Mesothelial cell of epicardium (in vitro differentiated cells): ENCODE measurements around the gene CSMD2. TPM values are rescaled to one million over a fixed set of nuclear protein-coding genes. Genes with fewer than 3 reads are reported as not detected.

Experiments
- DNase-seq, 2 experiments: peaks; one replicate each; pipeline ENCODE4 v3.0.0; 2021; ENCODE audit warnings: low spot score in 2 of 2; ENCODE audit not compliant: unreplicated experiment in 2 of 2
- H3K27ac Mint-ChIP-seq: 2 replicates; pipeline ENCODE4 v1.8.0; 2021; ENCODE audit warnings: mixed read lengths
- H3K27me3 Mint-ChIP-seq: 2 replicates; pipeline ENCODE4 v1.8.0; 2021; ENCODE audit warnings: low read depth, mixed read lengths
- H3K36me3 Mint-ChIP-seq: 2 replicates; pipeline ENCODE4 v1.8.0; 2021; ENCODE audit warnings: mixed read lengths
- H3K4me1 Mint-ChIP-seq: 2 replicates; pipeline ENCODE4 v1.8.0; 2021; ENCODE audit warnings: mixed read lengths
- H3K4me3 Mint-ChIP-seq: 2 replicates; pipeline ENCODE4 v1.8.0; 2021; ENCODE audit warnings: mild to moderate bottlenecking, moderate library complexity, mixed read lengths
- H3K9me3 Mint-ChIP-seq: 2 replicates; pipeline ENCODE4 v1.8.0; 2021; ENCODE audit warnings: mixed read lengths
- CTCF ChIP-seq: fragments of 200-600 bp; sonication (generic); IDR thresholded peaks from one replicate; pipeline ENCODE4 v1.5.0; 2021; ENCODE audit warnings: antibody characterized with exemption; ENCODE audit not compliant: unreplicated experiment
- total RNA-seq: library from RNA; stranded (reverse); gene quantifications from 3 replicates; pipeline ENCODE4 v1.2.1, GENCODE V29; 2021

Gene CSMD2
- total RNA-seq, 1 donor from 2014 or later = 1.9 TPM

- Mint-ChIP-seq H3K9me3 (peaks cover 13% of the 10 kb centered on the region), H3K27me3 (peaks cover 51% of the 10 kb centered on the region), H3K27ac (no peak overlapping the region), H3K4me3 (no peak overlapping the region), H3K36me3 (no peaks in the 10 kb centered on the region), H3K4me1 (peaks cover 7% of the 10 kb centered on the region)
- no peak for TF ChIP-seq CTCF
- no peak for DNase-seq
These were observed 292.3 kb downstream of the CSMD2 start for GRCh38 chr1:33872683-33873082.

- Mint-ChIP-seq H3K27me3 (peaks cover 49% of the 10 kb centered on the region), H3K4me1 (peaks cover 7% of the 10 kb centered on the region), H3K36me3 (no peaks in the 10 kb centered on the region), H3K27ac (no peak overlapping the region), H3K4me3 (no peak overlapping the region), H3K9me3 (peaks cover 13% of the 10 kb centered on the region)
- no peak for TF ChIP-seq CTCF
- DNase-seq = no peak
These were observed 292.8 kb downstream of the CSMD2 start for GRCh38 chr1:33872275-33872674.

- Mint-ChIP-seq H3K36me3 (no peaks in the 10 kb centered on the region), H3K4me3 (no peak overlapping the region), H3K27ac (no peak overlapping the region), H3K4me1 (no peaks in the 10 kb centered on the region), H3K9me3 (peaks cover 9% of the 10 kb centered on the region), H3K27me3 (peaks cover 46% of the 10 kb centered on the region)
- no peak for DNase-seq
- TF ChIP-seq CTCF = no peak
These were observed 297.3 kb downstream of the CSMD2 start for GRCh38 chr1:33867684-33868083.

- Mint-ChIP-seq H3K27ac (no peak overlapping the region), H3K4me3 (no peak overlapping the region), H3K36me3 (no peaks in the 10 kb centered on the region), H3K27me3 (peaks cover 44% of the 10 kb centered on the region), H3K4me1 (no peaks in the 10 kb centered on the region), H3K9me3 (no peaks in the 10 kb centered on the region)
- no peak for DNase-seq
- TF ChIP-seq CTCF = no peak
These were observed 298.7 kb downstream of the CSMD2 start for GRCh38 chr1:33866281-33866680.

GRCh38 chr1:33864460-33865389, 300.3 kb downstream of the CSMD2 start:
- DNase-seq = no peak
- TF ChIP-seq CTCF = no peak
- H3K4me3 Mint-ChIP-seq = no peak overlapping the region
- no peaks in the 10 kb centered on the region for H3K36me3 Mint-ChIP-seq
- H3K4me1 Mint-ChIP-seq = no peaks in the 10 kb centered on the region
- H3K27me3 Mint-ChIP-seq = peaks cover 37% of the 10 kb centered on the region
- no peak overlapping the region for H3K27ac Mint-ChIP-seq
- H3K9me3 Mint-ChIP-seq = no peaks in the 10 kb centered on the region
